Astrocyte (in vitro differentiated cells and primary cell): ENCODE data around the gene PIAS1. TPM values are rescaled to one million over a fixed set of nuclear protein-coding genes. Genes with fewer than 3 reads are reported as not detected.

ENCODE experiments used
- DNase-seq: peaks from one replicate; pipeline ENCODE4 v3.0.0-alpha.2; 2010; ENCODE audit warnings: low read depth
- FAIRE-seq: peaks from 2 replicates; lab custom pipeline; 2011; peaks lifted over from hg19 to GRCh38; lab: Jason Lieb, UNC
- H2AFZ ChIP-seq: 2 replicates; pipeline ENCODE4 v1.6.0; 2012; ENCODE audit warnings: low read depth, low read length, inconsistent platforms
- H3K27ac ChIP-seq: 2 replicates; pipeline ENCODE4 v1.5.1; 2011; ENCODE audit warnings: low read depth, low read length, inconsistent platforms
- H3K27me3 ChIP-seq: 2 replicates; pipeline ENCODE4 v1.6.0; 2011; ENCODE audit warnings: low read length, inconsistent platforms; ENCODE audit not compliant: insufficient read depth
- H3K36me3 ChIP-seq: 2 replicates; pipeline ENCODE4 v1.5.1; 2011; ENCODE audit warnings: low read length, inconsistent platforms; ENCODE audit not compliant: insufficient read depth
- H3K4me1 ChIP-seq: 2 replicates; pipeline ENCODE4 v1.5.1; 2011; ENCODE audit warnings: low read length, inconsistent platforms; ENCODE audit not compliant: insufficient read depth
- H3K4me2 ChIP-seq: 2 replicates; pipeline ENCODE4 v1.6.0; 2012; ENCODE audit warnings: low read length, inconsistent platforms
- H3K4me3 ChIP-seq: 2 replicates; pipeline ENCODE4 v1.5.1; 2011; ENCODE audit warnings: low read depth, mild to moderate bottlenecking, low read length, inconsistent platforms; ENCODE audit not compliant: insufficient read depth
- H3K79me2 ChIP-seq: 2 replicates; pipeline ENCODE4 v1.6.0; 2012; ENCODE audit warnings: mild to moderate bottlenecking, low read length, inconsistent platforms; ENCODE audit not compliant: insufficient read depth
- H3K9ac ChIP-seq: 2 replicates; pipeline ENCODE4 v1.6.0; 2012; ENCODE audit warnings: mild to moderate bottlenecking, low read length, inconsistent platforms
- H3K9me3 ChIP-seq: 2 replicates; pipeline ENCODE4 v1.5.1; 2012; ENCODE audit warnings: low read depth, mild to moderate bottlenecking, low read length, inconsistent platforms; ENCODE audit not compliant: insufficient read depth
- H4K20me1 ChIP-seq: 2 replicates; pipeline ENCODE4 v1.6.0; 2012; ENCODE audit warnings: low read length, inconsistent platforms; ENCODE audit not compliant: insufficient read depth
- H3K27ac Mint-ChIP-seq: one replicate; pipeline ENCODE4 v1.8.0; 2021; ENCODE audit warnings: mild to moderate bottlenecking, mixed read lengths; ENCODE audit not compliant: unreplicated experiment
- H3K27me3 Mint-ChIP-seq: one replicate; pipeline ENCODE4 v1.8.0; 2021; ENCODE audit warnings: low read depth, mixed read lengths; ENCODE audit not compliant: unreplicated experiment
- H3K36me3 Mint-ChIP-seq: one replicate; pipeline ENCODE4 v1.8.0; 2021; ENCODE audit warnings: low read depth, mixed read lengths; ENCODE audit not compliant: unreplicated experiment
- H3K4me1 Mint-ChIP-seq: one replicate; pipeline ENCODE4 v1.8.0; 2021; ENCODE audit warnings: low read depth, mixed read lengths; ENCODE audit not compliant: unreplicated experiment
- H3K4me3 Mint-ChIP-seq: one replicate; pipeline ENCODE4 v1.8.0; 2021; ENCODE audit warnings: mild to moderate bottlenecking, moderate library complexity, mixed read lengths; ENCODE audit not compliant: unreplicated experiment
- H3K9me3 Mint-ChIP-seq: one replicate; pipeline ENCODE4 v1.8.0; 2021; ENCODE audit warnings: mild to moderate bottlenecking, mixed read lengths; ENCODE audit not compliant: unreplicated experiment
- EZH2 ChIP-seq: IDR thresholded peaks from 2 replicates; pipeline ENCODE4 v1.6.1; 2012; ENCODE audit warnings: mild to moderate bottlenecking, low read length, inconsistent platforms; ENCODE audit not compliant: insufficient read depth
- total RNA-seq: library from RNA; stranded (reverse); gene quantifications from 2 replicates; pipeline ENCODE4 v1.2.1, GENCODE V29; 2021
- TF ChIP-seq, protein P1 (sequence below): IDR thresholded peaks from 2 replicates; pipeline ENCODE4 v1.5.1; 2011; ENCODE audit warnings: low read depth, mild to moderate bottlenecking, inconsistent platforms, low read length, moderate library complexity; ENCODE audit not compliant: insufficient read depth

PIAS1 gene
- total RNA-seq, 1 donor from 2014 or later: 30.2 TPM

DNA sequence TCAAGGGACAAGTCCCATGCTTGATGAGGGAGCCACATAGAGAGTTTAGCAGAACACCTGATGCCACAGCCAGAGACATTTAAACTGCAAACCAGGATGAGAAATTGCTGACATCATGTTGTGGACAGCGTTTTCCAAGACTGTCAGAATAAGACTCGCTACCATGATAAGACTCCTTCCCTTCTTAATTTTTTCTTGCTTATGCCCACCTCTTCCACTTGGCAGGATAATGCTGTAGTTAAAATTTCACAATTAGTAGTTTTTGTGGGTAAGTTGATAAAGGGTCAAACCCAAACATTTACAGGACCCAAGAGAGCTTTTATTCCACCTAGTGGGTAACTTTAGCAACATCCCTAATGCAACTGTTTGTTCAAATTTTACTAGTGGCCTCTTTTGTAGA is 3.0 kb upstream of the PIAS1 start:
- H3K27ac ChIP-seq: no peak overlapping the region
- Mint-ChIP-seq H3K4me3 (no peak overlapping the region), H3K36me3 (no peaks in the 10 kb centered on the region), H3K9me3 (no peaks in the 10 kb centered on the region), H3K4me1 (peaks cover 2% of the 10 kb centered on the region), H3K27ac (no peak overlapping the region), H3K27me3 (no peaks in the 10 kb centered on the region)
- FAIRE-seq (no peak), DNase-seq (no peak)
- peaks cover 14% of the 10 kb centered on the region for H4K20me1 ChIP-seq
- H3K36me3 ChIP-seq: no peaks in the 10 kb centered on the region
- no peak overlapping the region for H3K4me3 ChIP-seq
- H2AFZ ChIP-seq: no peak overlapping the region
- H3K4me2 ChIP-seq: no peak overlapping the region
- TF ChIP-seq, protein P1, sequence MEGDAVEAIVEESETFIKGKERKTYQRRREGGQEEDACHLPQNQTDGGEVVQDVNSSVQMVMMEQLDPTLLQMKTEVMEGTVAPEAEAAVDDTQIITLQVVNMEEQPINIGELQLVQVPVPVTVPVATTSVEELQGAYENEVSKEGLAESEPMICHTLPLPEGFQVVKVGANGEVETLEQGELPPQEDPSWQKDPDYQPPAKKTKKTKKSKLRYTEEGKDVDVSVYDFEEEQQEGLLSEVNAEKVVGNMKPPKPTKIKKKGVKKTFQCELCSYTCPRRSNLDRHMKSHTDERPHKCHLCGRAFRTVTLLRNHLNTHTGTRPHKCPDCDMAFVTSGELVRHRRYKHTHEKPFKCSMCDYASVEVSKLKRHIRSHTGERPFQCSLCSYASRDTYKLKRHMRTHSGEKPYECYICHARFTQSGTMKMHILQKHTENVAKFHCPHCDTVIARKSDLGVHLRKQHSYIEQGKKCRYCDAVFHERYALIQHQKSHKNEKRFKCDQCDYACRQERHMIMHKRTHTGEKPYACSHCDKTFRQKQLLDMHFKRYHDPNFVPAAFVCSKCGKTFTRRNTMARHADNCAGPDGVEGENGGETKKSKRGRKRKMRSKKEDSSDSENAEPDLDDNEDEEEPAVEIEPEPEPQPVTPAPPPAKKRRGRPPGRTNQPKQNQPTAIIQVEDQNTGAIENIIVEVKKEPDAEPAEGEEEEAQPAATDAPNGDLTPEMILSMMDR: no peak
- peaks cover 8% of the 10 kb centered on the region for H3K4me1 ChIP-seq
- H3K9me3 ChIP-seq: peaks cover 4% of the 10 kb centered on the region
- peaks cover 18% of the 10 kb centered on the region for H3K79me2 ChIP-seq
- H3K27me3 ChIP-seq: peaks cover 2% of the 10 kb centered on the region
- no peak overlapping the region for H3K9ac ChIP-seq

DNA sequence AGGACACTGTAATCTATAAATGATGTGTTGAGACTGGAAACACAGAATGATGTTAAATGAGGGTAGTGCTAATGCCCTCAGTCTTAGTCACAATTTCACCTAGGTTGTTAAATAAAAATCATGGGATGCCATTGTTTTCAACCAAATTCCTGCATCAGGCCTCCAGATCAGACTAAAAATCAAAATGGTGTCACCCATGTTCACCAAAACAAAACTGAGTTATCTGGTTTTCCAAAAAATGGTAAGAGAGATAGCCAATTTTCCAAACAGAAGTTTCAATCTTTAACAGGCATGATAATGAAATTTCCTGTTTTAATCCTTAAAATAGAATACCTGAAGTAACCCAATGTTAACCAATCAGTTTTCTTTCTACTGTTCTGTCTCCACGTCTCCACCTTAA is 2.2 kb upstream of the PIAS1 start:
- Histone ChIP-seq H3K27ac (no peak overlapping the region), H3K4me2 (no peak overlapping the region), H2AFZ (no peak overlapping the region), H3K9me3 (no peaks in the 10 kb centered on the region), H4K20me1 (peaks cover 22% of the 10 kb centered on the region), H3K36me3 (no peaks in the 10 kb centered on the region), H3K4me1 (peaks cover 8% of the 10 kb centered on the region), H3K4me3 (no peak overlapping the region), H3K79me2 (peaks cover 26% of the 10 kb centered on the region), H3K27me3 (peaks cover 2% of the 10 kb centered on the region), H3K9ac (no peak overlapping the region)
- no peaks in the 10 kb centered on the region for H3K9me3 Mint-ChIP-seq
- DNase-seq (no peak), FAIRE-seq (no peak)
- no peaks in the 10 kb centered on the region for H3K27me3 Mint-ChIP-seq
- no peaks in the 10 kb centered on the region for H3K36me3 Mint-ChIP-seq
- no peak for TF ChIP-seq EZH2
- TF ChIP-seq, protein P1: no peak
- peaks cover 8% of the 10 kb centered on the region for H3K4me1 Mint-ChIP-seq
- no peak overlapping the region for H3K27ac Mint-ChIP-seq
- H3K4me3 Mint-ChIP-seq: no peak overlapping the region

DNA sequence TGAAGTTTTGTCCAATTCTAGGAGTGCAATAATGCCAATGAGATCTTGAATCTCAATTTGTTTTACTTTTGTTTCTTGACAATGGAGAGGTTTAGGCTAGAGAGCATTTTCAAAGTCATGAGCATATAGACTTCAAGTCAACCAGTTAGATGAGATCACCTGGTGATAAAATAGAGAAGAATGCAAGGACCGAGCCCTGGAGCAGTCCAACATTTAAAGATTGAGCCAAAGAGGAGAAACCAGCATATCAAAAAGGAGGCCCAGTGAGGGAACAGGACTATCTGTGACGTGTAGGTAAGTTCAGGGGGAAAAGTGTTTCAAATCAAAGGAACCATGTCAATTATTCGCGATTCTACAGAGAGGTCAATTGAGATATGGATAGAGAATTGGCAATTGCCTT is 1.7 kb upstream of the PIAS1 start:
- peaks cover 27% of the 10 kb centered on the region for H4K20me1 ChIP-seq
- no peak overlapping the region for H2AFZ ChIP-seq
- H3K4me2 ChIP-seq: no peak overlapping the region
- Mint-ChIP-seq H3K27ac (no peak overlapping the region), H3K27me3 (no peaks in the 10 kb centered on the region), H3K36me3 (no peaks in the 10 kb centered on the region), H3K9me3 (no peaks in the 10 kb centered on the region), H3K4me3 (no peak overlapping the region), H3K4me1 (peaks cover 13% of the 10 kb centered on the region)
- H3K27me3 ChIP-seq: peaks cover 2% of the 10 kb centered on the region
- no peak overlapping the region for H3K9ac ChIP-seq
- H3K79me2 ChIP-seq: peaks cover 31% of the 10 kb centered on the region
- H3K9me3 ChIP-seq: no peaks in the 10 kb centered on the region
- no peak overlapping the region for H3K4me3 ChIP-seq
- H3K27ac ChIP-seq: no peak overlapping the region
- peaks cover 8% of the 10 kb centered on the region for H3K4me1 ChIP-seq
- H3K36me3 ChIP-seq: no peaks in the 10 kb centered on the region
- TF ChIP-seq, protein P1: no peak
- TF ChIP-seq EZH2: no peak
- no peak for FAIRE-seq
- no peak for DNase-seq
